Cardiac muscle cell (in vitro differentiated cells and primary cell): ENCODE results near the gene TDG. TPM values are rescaled to one million over a fixed set of nuclear protein-coding genes. Genes with fewer than 3 reads are reported as not detected.
"Not testable (repeated sequence)": the region's sequence is repeated elsewhere in the genome, so short reads cannot be mapped to it uniquely, and the experiment has no call there.

ENCODE experiments used
- DNase-seq, 2 donors: peaks; one replicate each; pipeline versions ENCODE4 v3.0.0 to v3.0.0-alpha.2; 2010 to 2017; ENCODE audit warnings: low read depth in 1 of 2, low spot score in 1 of 2
- H3K27ac ChIP-seq: fragments of 200-600 bp; sonication (generic); 2 replicates; pipeline ENCODE4 v1.5.1; 2016
- H3K27me3 ChIP-seq: fragments of 200-600 bp; sonication (generic); 2 replicates; pipeline ENCODE4 v1.6.0; 2016; ENCODE audit warnings: control low read depth
- H3K36me3 ChIP-seq: fragments of 200-600 bp; sonication (generic); 2 replicates; pipeline ENCODE4 v1.5.1; 2016; ENCODE audit warnings: control low read depth
- H3K4me1 ChIP-seq: fragments of 200-600 bp; sonication (generic); 2 replicates; pipeline ENCODE4 v1.8.1; 2017; ENCODE audit warnings: low read depth, mild to moderate bottlenecking, mixed run types
- H3K4me3 ChIP-seq: fragments of 200-600 bp; sonication (generic); 2 replicates; pipeline ENCODE4 v1.5.1; 2016; ENCODE audit warnings: mild to moderate bottlenecking
- H3K9me3 ChIP-seq: fragments of 200-600 bp; sonication (generic); 2 replicates; pipeline ENCODE4 v1.5.1; 2017; ENCODE audit warnings: low read depth, mild to moderate bottlenecking, control low read depth
- polyA plus RNA-seq: library from polyadenylated mRNA; unstranded; fragments of >200 nt; fragmentation: Nextera tagmentation; extraction: Ambion mirVana; gene quantifications from 2 replicates; pipeline ENCODE4 v1.2.1, GENCODE V29; 2016
- total RNA-seq: library from RNA; depleted of rRNA; stranded (reverse); fragments of >200 nt; gene quantifications from 2 replicates; pipeline ENCODE4 v1.2.3, GENCODE V29; 2016
- TF ChIP-seq, protein P1 (sequence below): IDR thresholded peaks from 2 replicates; pipeline ENCODE4 v1.5.1; 2012; ENCODE audit warnings: low read depth, mild to moderate bottlenecking, low read length

TDG gene
- total and polyA plus RNA-seq, 2 experiments from 2014 or later: 28.3 to 31.7 TPM

DNA sequence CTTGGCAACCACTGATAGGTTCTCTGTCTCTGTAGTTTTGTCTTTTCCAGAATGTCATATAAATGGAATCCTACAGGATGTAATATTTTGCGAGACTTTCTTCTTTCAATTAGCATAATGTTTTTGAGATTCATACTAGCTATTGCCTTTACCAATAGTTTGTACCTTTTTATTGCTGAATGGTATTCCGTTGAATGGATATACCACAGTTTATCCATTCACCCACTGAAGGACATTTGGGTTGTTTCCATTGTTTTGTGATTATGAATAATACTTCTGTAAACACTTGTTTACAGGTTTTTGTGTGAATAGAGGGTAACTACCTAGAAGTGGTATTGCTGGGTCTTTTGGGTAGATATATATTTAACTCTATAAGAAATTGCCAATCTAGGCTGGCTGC lies 58.0 kb downstream of the TDG start:
- TF ChIP-seq, protein P1, sequence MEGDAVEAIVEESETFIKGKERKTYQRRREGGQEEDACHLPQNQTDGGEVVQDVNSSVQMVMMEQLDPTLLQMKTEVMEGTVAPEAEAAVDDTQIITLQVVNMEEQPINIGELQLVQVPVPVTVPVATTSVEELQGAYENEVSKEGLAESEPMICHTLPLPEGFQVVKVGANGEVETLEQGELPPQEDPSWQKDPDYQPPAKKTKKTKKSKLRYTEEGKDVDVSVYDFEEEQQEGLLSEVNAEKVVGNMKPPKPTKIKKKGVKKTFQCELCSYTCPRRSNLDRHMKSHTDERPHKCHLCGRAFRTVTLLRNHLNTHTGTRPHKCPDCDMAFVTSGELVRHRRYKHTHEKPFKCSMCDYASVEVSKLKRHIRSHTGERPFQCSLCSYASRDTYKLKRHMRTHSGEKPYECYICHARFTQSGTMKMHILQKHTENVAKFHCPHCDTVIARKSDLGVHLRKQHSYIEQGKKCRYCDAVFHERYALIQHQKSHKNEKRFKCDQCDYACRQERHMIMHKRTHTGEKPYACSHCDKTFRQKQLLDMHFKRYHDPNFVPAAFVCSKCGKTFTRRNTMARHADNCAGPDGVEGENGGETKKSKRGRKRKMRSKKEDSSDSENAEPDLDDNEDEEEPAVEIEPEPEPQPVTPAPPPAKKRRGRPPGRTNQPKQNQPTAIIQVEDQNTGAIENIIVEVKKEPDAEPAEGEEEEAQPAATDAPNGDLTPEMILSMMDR: no peak
- no peaks in the 10 kb centered on the region for H3K9me3 ChIP-seq
- no peaks in the 10 kb centered on the region for H3K36me3 ChIP-seq
- H3K27ac ChIP-seq: no peak overlapping the region
- H3K27me3 ChIP-seq: no peaks in the 10 kb centered on the region
- H3K4me1 ChIP-seq: no peaks in the 10 kb centered on the region
- H3K4me3 ChIP-seq: no peak overlapping the region
- DNase-seq: no peak

DNA sequence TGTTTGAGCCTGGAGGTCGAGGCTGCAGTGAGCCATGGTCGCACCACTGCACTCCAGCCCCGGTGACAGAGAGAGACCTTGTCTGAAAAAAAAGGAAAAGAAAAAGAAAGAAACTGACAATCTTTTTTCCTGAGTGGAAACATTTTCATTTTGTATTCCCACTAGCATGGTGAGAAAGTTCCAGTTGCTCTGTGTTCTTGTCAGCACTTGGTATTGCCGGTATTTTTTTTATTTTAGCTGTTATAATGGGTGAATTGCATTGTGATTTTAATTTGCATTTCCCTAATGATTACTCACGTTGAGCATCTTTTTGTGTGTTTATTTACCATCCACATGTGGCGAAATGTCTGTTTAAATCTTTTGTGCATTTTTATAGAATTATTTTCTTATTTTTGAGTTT lies 58.7 kb downstream of the TDG start:
- no peaks in the 10 kb centered on the region for H3K27me3 ChIP-seq
- DNase-seq: no peak
- no peak overlapping the region for H3K4me3 ChIP-seq
- TF ChIP-seq, protein P1: no peak
- H3K27ac ChIP-seq: no peak overlapping the region
- H3K9me3 ChIP-seq: no peaks in the 10 kb centered on the region
- no peaks in the 10 kb centered on the region for H3K36me3 ChIP-seq
- no peaks in the 10 kb centered on the region for H3K4me1 ChIP-seq

DNA sequence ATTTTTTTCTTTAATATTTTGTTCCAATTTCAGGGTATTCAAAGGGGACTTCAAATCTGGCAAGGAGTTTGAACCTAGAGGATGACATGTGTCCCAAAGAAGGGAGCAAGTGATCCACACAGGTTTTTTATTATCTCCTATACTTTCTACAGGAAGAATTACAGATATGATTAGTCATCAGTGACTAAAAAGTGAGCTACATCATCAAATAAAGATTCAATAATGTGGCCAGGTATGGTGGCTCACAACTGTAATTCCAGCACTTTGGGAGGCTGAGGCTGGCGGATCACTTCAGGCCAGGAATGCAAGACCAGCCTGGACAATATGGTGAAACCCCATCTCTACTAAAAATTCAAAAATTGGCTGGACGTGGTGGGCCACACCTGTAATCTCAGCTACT lies 60.1 kb downstream of the TDG start:
- TF ChIP-seq, protein P1: no peak
- Histone ChIP-seq H3K27me3 (no peaks in the 10 kb centered on the region), H3K4me1 (no peaks in the 10 kb centered on the region), H3K9me3 (no peaks in the 10 kb centered on the region), H3K4me3 (no peak overlapping the region), H3K36me3 (no peaks in the 10 kb centered on the region), H3K27ac (no peak overlapping the region)
- no peak for DNase-seq

DNA sequence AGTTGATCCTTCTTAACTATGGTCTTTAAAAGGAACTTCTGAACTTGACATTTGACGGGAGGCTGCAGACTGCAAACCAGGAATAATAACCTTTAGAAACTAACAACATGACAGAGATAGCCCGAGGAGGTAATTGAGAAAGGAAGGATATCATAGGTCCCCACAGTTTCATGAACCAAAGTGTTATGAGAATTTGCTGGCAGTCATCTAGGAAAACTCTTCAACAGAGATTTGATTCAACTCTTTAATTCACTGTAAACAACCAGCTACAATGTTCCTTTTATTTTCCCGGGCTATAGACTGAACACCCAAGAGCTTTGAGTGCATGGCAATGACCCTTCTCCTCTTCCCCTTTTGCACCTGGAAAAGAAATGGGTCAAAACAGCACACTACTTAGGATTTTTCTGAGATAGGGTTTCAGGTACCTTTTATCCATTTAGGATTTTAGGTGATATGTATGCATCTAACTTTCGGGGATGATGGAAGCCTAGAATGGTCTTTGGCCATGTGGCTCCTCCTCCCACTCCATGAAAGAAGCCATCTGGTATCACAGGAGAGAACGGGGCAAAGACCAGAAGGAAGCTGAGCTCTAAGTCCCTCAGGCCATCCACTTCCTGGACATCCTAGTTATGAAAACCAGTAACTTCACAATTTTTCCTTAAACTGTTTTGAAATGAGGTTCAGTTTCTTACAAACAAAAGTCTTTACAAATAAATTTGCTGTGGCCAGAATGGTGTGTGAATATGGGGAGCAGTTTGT lies 61.3 kb downstream of the TDG start:
- no peak for DNase-seq
- no peak overlapping the region for H3K4me3 ChIP-seq
- no peaks in the 10 kb centered on the region for H3K36me3 ChIP-seq
- no peaks in the 10 kb centered on the region for H3K27me3 ChIP-seq
- H3K9me3 ChIP-seq: no peaks in the 10 kb centered on the region
- no peaks in the 10 kb centered on the region for H3K4me1 ChIP-seq
- H3K27ac ChIP-seq: no peak overlapping the region
- TF ChIP-seq, protein P1: no peak

DNA sequence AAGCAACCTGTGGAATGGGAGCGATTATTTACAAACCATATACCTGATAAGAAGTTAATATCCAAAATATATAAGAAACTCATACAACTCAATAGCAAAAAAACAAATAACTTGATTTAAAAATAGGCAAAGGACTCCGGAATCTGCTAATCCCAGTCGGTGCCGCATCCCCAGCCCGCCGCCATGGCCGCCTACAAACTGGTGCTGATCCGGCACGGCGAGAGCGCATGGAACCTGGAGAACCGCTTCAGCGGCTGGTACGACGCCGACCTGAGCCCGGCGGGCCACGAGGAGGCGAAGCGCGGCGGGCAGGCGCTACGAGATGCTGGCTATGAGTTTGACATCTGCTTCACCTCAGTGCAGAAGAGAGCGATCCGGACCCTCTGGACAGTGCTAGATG lies 64.9 kb downstream of the TDG start:
- not testable (repeated sequence) for H3K9me3 ChIP-seq, H3K4me1 ChIP-seq, H3K4me3 ChIP-seq, H3K27ac ChIP-seq, H3K36me3 ChIP-seq, DNase-seq, H3K27me3 ChIP-seq

DNA sequence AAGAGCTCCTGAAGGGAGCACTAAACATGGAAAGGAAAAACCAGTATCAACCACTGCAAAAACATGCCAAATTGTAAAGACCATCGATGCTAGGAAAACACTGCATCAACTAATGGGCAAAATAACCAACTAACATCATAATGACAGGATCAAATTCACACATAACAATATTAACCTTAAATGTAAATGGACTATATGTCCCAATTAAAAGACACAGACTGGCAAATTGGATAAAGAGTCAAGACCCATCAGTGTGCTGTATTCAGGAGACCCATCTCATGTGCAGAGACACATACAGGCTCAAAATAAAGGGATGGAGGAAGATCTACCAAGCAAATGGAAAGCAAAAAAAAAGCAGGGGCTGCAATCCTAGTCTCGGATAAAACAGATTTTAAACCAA lies 70.5 kb downstream of the TDG start:
- H3K9me3 ChIP-seq, H3K27me3 ChIP-seq, H3K36me3 ChIP-seq, H3K4me1 ChIP-seq, H3K27ac ChIP-seq, H3K4me3 ChIP-seq, DNase-seq: not testable (repeated sequence)

Other genes with a start within 250 kb of the TDG start
- 0.95 and 1.8 TPM in 2 replicates for gene NT5DC3, start 124.6 kb upstream of the TDG start, total RNA-seq
- gene NT5DC3, start 124.6 kb upstream of the TDG start, polyA plus RNA-seq: 0.90 and 0.91 TPM in 2 replicates
- gene HSP90B1, start 35.5 kb upstream of the TDG start, total RNA-seq: 386 and 610 TPM in 2 replicates
- 473 and 1,006 TPM in 2 replicates for gene HSP90B1, start 35.5 kb upstream of the TDG start, polyA plus RNA-seq
- gene GLT8D2, start 84.3 kb downstream of the TDG start, total RNA-seq: 3.2 and 5.9 TPM in 2 replicates
- 6.3 and 17.4 TPM in 2 replicates for gene GLT8D2, start 84.3 kb downstream of the TDG start, polyA plus RNA-seq
- gene HCFC2, start 98.7 kb downstream of the TDG start, total RNA-seq: 11.1 and 14.7 TPM in 2 replicates
- 9.3 and 16.0 TPM in 2 replicates for gene HCFC2, start 98.7 kb downstream of the TDG start, polyA plus RNA-seq
- gene NFYB, start 172.3 kb downstream of the TDG start, total RNA-seq: 86.2 and 115 TPM in 2 replicates
- gene NFYB, start 172.3 kb downstream of the TDG start, polyA plus RNA-seq: 150 and 189 TPM in 2 replicates
- 55.5 and 74.9 TPM in 2 replicates for gene TXNRD1, start 249.9 kb downstream of the TDG start, total RNA-seq
- gene TXNRD1, start 249.9 kb downstream of the TDG start, polyA plus RNA-seq: 43.5 and 48.3 TPM in 2 replicates